ENCODE measurements around the gene OAS2.

OAS2 gene

GRCh38 chr12:113056381-113056630, 78.0 kb downstream of the OAS2 start:
- no peak for TF ChIP-seq FOXP2 (optimal IDR thresholded peaks at IDR 0.05; ENCODE audit: borderline replicate concordance, extremely low read depth, extremely low read length, insufficient read depth)
- no peak for TF ChIP-seq TAF1 (IDR thresholded peaks at IDR 0.05; ENCODE audit: borderline replicate concordance, insufficient read depth, low read length)
- no peak for TF ChIP-seq POLR2AphosphoS5 (IDR thresholded peaks at IDR 0.05; ENCODE audit: low read depth, low read length)
- TF ChIP-seq, protein P1, sequence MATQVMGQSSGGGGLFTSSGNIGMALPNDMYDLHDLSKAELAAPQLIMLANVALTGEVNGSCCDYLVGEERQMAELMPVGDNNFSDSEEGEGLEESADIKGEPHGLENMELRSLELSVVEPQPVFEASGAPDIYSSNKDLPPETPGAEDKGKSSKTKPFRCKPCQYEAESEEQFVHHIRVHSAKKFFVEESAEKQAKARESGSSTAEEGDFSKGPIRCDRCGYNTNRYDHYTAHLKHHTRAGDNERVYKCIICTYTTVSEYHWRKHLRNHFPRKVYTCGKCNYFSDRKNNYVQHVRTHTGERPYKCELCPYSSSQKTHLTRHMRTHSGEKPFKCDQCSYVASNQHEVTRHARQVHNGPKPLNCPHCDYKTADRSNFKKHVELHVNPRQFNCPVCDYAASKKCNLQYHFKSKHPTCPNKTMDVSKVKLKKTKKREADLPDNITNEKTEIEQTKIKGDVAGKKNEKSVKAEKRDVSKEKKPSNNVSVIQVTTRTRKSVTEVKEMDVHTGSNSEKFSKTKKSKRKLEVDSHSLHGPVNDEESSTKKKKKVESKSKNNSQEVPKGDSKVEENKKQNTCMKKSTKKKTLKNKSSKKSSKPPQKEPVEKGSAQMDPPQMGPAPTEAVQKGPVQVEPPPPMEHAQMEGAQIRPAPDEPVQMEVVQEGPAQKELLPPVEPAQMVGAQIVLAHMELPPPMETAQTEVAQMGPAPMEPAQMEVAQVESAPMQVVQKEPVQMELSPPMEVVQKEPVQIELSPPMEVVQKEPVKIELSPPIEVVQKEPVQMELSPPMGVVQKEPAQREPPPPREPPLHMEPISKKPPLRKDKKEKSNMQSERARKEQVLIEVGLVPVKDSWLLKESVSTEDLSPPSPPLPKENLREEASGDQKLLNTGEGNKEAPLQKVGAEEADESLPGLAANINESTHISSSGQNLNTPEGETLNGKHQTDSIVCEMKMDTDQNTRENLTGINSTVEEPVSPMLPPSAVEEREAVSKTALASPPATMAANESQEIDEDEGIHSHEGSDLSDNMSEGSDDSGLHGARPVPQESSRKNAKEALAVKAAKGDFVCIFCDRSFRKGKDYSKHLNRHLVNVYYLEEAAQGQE (IDR thresholded peaks at IDR 0.05; ENCODE audit: insufficient read depth in 1 of 2, low read depth in 2 of 2, low read length in 2 of 2) = no peak
- TF ChIP-seq SIN3A (IDR thresholded peaks at IDR 0.05; ENCODE audit: borderline replicate concordance, insufficient read depth, low read length) = no peak

- TF ChIP-seq SIN3A (IDR thresholded peaks at IDR 0.05; ENCODE audit: borderline replicate concordance, insufficient read depth, low read length) = no peak
- TF ChIP-seq TAF1 (IDR thresholded peaks at IDR 0.05; ENCODE audit: borderline replicate concordance, insufficient read depth, low read length) = no peak
- TF ChIP-seq, protein P1 (IDR thresholded peaks at IDR 0.05; ENCODE audit: insufficient read depth in 1 of 2, low read depth in 2 of 2, low read length in 2 of 2) = no peak
- TF ChIP-seq POLR2AphosphoS5 (IDR thresholded peaks at IDR 0.05; ENCODE audit: low read depth, low read length) = no peak
- TF ChIP-seq FOXP2 (optimal IDR thresholded peaks at IDR 0.05; ENCODE audit: borderline replicate concordance, extremely low read depth, extremely low read length, insufficient read depth) = no peak
Measured at GRCh38 chr12:113056631-113057488, 78.5 kb downstream of the OAS2 start, which contains the start of gene DTX1. TSS of gene DTX1 (plus strand) at chr12:113056730. CDS start at chr12:113058193, 1,463 bp downstream.

DNA sequence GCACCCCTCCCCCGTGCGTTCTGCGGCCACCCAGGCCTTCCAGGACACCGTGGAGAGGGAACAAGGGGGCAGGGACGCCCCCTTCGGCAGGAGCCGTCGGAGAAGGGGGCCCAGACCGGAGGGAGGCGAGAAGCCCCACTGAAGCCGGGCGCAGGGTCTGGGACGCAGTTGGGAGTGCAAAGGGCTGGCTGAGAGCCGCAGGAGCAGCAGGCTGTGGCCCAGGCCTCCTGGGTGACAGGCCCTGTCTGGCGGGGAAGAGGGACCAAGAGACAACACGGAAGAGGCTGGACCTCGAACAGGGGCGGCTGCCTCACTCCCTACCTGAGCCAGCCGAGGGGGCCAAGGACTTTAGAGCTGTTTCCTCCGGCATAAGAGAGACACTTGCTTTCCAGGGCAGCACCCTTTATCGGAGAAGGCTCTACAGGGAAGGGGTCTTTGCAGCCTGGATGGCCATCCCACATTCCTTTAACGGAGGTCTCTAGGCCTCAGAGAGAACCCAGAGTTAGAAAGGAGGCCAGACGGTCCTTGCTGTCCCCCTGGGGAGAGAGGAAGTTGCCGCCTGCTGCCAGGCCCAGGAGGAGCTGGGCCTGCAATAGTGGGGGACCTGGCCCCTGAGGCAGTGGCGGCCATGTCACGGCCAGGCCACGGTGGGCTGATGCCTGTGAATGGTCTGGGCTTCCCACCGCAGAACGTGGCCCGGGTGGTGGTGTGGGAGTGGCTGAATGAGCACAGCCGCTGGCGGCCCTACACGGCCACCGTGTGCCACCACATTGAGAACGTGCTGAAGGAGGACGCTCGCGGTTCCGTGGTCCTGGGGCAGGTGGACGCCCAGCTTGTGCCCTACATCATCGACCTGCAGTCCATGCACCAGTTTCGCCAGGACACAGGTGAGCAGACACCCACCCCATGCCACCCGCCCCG, 79.5 kb downstream of the OAS2 start:
- TF ChIP-seq TAF1 (IDR thresholded peaks at IDR 0.05; ENCODE audit: borderline replicate concordance, insufficient read depth, low read length) = no peak
- TF ChIP-seq POLR2AphosphoS5 (IDR thresholded peaks at IDR 0.05; ENCODE audit: low read depth, low read length) = no peak
- TF ChIP-seq FOXP2 (optimal IDR thresholded peaks at IDR 0.05; ENCODE audit: borderline replicate concordance, extremely low read depth, extremely low read length, insufficient read depth) = no peak
- no peak for TF ChIP-seq SIN3A (IDR thresholded peaks at IDR 0.05; ENCODE audit: borderline replicate concordance, insufficient read depth, low read length)
- TF ChIP-seq, protein P1 (IDR thresholded peaks at IDR 0.05; ENCODE audit: insufficient read depth in 1 of 2, low read depth in 2 of 2, low read length in 2 of 2) = no peak

- TF ChIP-seq FOXP2 (optimal IDR thresholded peaks at IDR 0.05; ENCODE audit: borderline replicate concordance, extremely low read depth, extremely low read length, insufficient read depth) = no peak
Measured at GRCh38 chr12:113058553-113058952, 80.2 kb downstream of the OAS2 start.

- TF ChIP-seq FOXP2 (optimal IDR thresholded peaks at IDR 0.05; ENCODE audit: borderline replicate concordance, extremely low read depth, extremely low read length, insufficient read depth) = no peak
- TF ChIP-seq POLR2AphosphoS5 (IDR thresholded peaks at IDR 0.05; ENCODE audit: low read depth, low read length) = no peak
- TF ChIP-seq SIN3A (IDR thresholded peaks at IDR 0.05; ENCODE audit: borderline replicate concordance, insufficient read depth, low read length) = no peak
- TF ChIP-seq, protein P1 (IDR thresholded peaks at IDR 0.05; ENCODE audit: insufficient read depth in 1 of 2, low read depth in 2 of 2, low read length in 2 of 2) = no peak
- no peak for TF ChIP-seq TAF1 (IDR thresholded peaks at IDR 0.05; ENCODE audit: borderline replicate concordance, insufficient read depth, low read length)
Measured at GRCh38 chr12:113059071-113059595, 80.8 kb downstream of the OAS2 start.

All from PFSK-1 (cell line).